MM.1S (cell line): Measurements from ENCODE around the gene RHOB.

ENCODE experiments used
- DNase-seq: peaks from one replicate; pipeline ENCODE4 v3.0.0-alpha.2; 2015
- H2AFZ ChIP-seq: fragments of 300-600 bp; sonication (generic); 2 replicates; pipeline ENCODE4 v1.6.0; 2016; ENCODE audit warnings: antibody characterized with exemption, low read length
- H3F3A ChIP-seq: fragments of 300-600 bp; sonication (generic); 2 replicates; pipeline ENCODE4 v1.6.1; 2016; ENCODE audit warnings: mild to moderate bottlenecking, antibody characterized with exemption, low read length, moderate library complexity, mixed read lengths; ENCODE audit not compliant: insufficient read depth
- H3K27ac ChIP-seq: fragments of 300-600 bp; sonication (generic); 2 replicates; pipeline ENCODE4 v1.5.1; 2016; ENCODE audit warnings: mild to moderate bottlenecking, low read length
- H3K27me3 ChIP-seq: fragments of 300-600 bp; sonication (generic); replicated peaks from 2 replicates; pipeline ENCODE4 v1.6.0; 2016; ENCODE audit warnings: low read length; ENCODE audit not compliant: insufficient read depth
- H3K36me3 ChIP-seq: fragments of 300-600 bp; sonication (generic); replicated peaks from 2 replicates; pipeline ENCODE4 v1.6.1; 2016; ENCODE audit warnings: mild to moderate bottlenecking, low read length, mixed read lengths; ENCODE audit not compliant: insufficient read depth
- H3K4me1 ChIP-seq: fragments of 300-600 bp; sonication (generic); 2 replicates; pipeline ENCODE4 v1.6.1; 2016; ENCODE audit warnings: low read length, mixed read lengths
- H3K4me2 ChIP-seq: fragments of 300-600 bp; sonication (generic); 2 replicates; pipeline ENCODE4 v1.6.0; 2016; ENCODE audit warnings: low read depth, low read length
- H3K4me3 ChIP-seq: fragments of 300-600 bp; sonication (generic); 2 replicates; pipeline ENCODE4 v1.5.1; 2016; ENCODE audit warnings: low read length, mixed read lengths
- H3K79me2 ChIP-seq: fragments of 300-600 bp; sonication (generic); 2 replicates; pipeline ENCODE4 v1.6.1; 2016; ENCODE audit warnings: mixed run types, low read length, mixed read lengths
- H3K9ac ChIP-seq: fragments of 300-600 bp; sonication (generic); 2 replicates; pipeline ENCODE4 v1.6.1; 2016; ENCODE audit warnings: low read length, mixed read lengths
- H3K9me2 ChIP-seq: fragments of 300-600 bp; sonication (generic); replicated peaks from 2 replicates; pipeline ENCODE4 v1.6.1; 2016; ENCODE audit warnings: mild to moderate bottlenecking, low read length, mixed read lengths; ENCODE audit not compliant: insufficient read depth
- H3K9me3 ChIP-seq: fragments of 300-600 bp; sonication (generic); replicated peaks from 2 replicates; pipeline ENCODE4 v1.6.1; 2016; ENCODE audit warnings: mild to moderate bottlenecking, low read length, mixed read lengths; ENCODE audit not compliant: insufficient read depth
- H4K20me1 ChIP-seq: fragments of 300-600 bp; sonication (generic); 2 replicates; pipeline ENCODE4 v1.6.1; 2016; ENCODE audit warnings: mild to moderate bottlenecking, low read length, moderate library complexity, mixed read lengths; ENCODE audit not compliant: insufficient read depth
- EZH2 ChIP-seq: fragments of 300-600 bp; sonication (generic); optimal IDR thresholded peaks from 2 replicates; pipeline ENCODE3; 2017; ENCODE audit warnings: low read depth, mild to moderate bottlenecking, antibody characterized with exemption, low read length, mixed read lengths
- EZH2phosphoT487 ChIP-seq: fragments of 300-600 bp; sonication (generic); IDR thresholded peaks from 2 replicates; pipeline ENCODE4 v1.6.1; 2018; ENCODE audit warnings: antibody characterized with exemption, low read length
- TF ChIP-seq, protein P1 (sequence below): fragments of 300-600 bp; sonication (generic); IDR thresholded peaks from 2 replicates; pipeline ENCODE4 v1.5.1; 2016; ENCODE audit warnings: antibody characterized with exemption, low read length, mixed read lengths

Gene RHOB

DNA sequence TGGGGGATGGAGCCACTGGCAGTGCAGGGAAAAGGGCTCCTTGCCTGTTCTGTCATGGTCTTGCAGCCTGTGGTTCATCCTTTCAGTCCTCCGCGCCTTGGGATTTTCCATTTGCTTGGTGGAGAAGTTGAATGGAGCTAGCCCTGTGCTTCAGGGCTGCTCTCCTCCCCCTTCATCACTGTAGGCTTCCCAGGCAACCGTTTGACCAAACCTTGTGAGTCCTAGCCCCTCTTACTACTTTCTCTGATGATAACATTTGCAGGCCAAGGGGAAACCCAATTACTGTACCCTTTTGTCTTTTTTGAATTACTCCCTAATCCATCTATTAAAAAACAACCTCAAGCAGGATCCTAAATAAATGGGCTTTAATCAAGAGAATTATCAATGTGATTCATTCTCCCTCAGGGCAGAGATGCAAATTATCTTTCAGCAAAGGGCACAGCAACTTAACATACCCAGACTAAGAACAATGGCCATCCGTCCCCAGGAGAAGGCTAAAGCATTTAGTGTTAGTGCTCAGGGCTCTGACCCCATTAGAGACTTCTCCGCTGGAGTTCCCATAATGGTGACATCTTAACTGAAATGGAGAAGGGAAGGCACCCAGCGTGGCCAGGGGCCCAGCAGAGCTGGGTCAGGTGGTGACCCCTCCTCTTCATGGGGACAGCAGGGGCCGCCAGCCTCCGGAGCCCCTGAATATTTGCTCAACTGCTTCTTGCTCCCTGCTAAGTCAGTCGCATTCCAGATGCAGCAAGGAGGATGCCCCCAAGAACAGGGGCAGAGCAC lies 40.7 kb downstream of the RHOB start:
- Histone ChIP-seq H3K9ac (no peak overlapping the region), H3K36me3 (no peaks in the 10 kb centered on the region), H3K4me3 (no peak overlapping the region), H4K20me1 (no peaks in the 10 kb centered on the region), H3K4me2 (no peak overlapping the region), H3K27me3 (no peaks in the 10 kb centered on the region), H3K9me2 (no peaks in the 10 kb centered on the region), H3K4me1 (peaks cover 15% of the 10 kb centered on the region; the same call in 1 of the 2 replicates), H2AFZ (no peak overlapping the region), H3K9me3 (no peaks in the 10 kb centered on the region), H3F3A (no peaks in the 10 kb centered on the region), H3K79me2 (no peaks in the 10 kb centered on the region), H3K27ac (no peak overlapping the region)
- DNase-seq: no peak
- TF ChIP-seq EZH2phosphoT487 (no peak), EZH2 (no peak)
- TF ChIP-seq, protein P1, sequence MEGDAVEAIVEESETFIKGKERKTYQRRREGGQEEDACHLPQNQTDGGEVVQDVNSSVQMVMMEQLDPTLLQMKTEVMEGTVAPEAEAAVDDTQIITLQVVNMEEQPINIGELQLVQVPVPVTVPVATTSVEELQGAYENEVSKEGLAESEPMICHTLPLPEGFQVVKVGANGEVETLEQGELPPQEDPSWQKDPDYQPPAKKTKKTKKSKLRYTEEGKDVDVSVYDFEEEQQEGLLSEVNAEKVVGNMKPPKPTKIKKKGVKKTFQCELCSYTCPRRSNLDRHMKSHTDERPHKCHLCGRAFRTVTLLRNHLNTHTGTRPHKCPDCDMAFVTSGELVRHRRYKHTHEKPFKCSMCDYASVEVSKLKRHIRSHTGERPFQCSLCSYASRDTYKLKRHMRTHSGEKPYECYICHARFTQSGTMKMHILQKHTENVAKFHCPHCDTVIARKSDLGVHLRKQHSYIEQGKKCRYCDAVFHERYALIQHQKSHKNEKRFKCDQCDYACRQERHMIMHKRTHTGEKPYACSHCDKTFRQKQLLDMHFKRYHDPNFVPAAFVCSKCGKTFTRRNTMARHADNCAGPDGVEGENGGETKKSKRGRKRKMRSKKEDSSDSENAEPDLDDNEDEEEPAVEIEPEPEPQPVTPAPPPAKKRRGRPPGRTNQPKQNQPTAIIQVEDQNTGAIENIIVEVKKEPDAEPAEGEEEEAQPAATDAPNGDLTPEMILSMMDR: no peak

DNA sequence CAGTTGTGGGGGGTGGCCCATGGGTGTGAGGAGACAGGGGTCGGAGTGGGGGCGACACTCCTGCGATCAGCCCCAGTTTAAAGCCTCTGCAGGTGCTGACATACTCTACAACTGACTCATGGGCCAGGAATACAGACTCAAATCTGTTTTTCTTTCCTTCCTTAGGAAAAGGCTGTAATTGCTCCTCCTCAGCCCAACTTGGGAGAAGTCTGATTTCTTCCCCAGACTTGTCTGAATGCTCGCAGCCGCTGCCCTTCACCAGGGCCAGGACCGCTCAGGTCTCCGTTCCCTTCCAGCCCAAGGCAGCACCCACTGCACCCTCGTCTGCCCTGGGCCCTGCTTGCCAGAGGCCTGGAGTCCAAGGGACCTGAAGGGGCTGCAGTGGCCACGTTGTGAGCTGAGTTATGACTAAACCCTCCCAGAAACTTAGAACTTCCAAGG lies 41.3 kb downstream of the RHOB start:
- no peaks in the 10 kb centered on the region for H3K79me2 ChIP-seq
- TF ChIP-seq EZH2: no peak
- TF ChIP-seq, protein P1: no peak
- H2AFZ ChIP-seq: no peak overlapping the region
- no peak overlapping the region for H3K27ac ChIP-seq
- no peaks in the 10 kb centered on the region for H3K9me3 ChIP-seq
- no peaks in the 10 kb centered on the region for H3F3A ChIP-seq
- no peak overlapping the region for H3K9ac ChIP-seq
- H3K4me3 ChIP-seq: no peak overlapping the region
- DNase-seq: no peak
- H3K9me2 ChIP-seq: no peaks in the 10 kb centered on the region
- H3K36me3 ChIP-seq: no peaks in the 10 kb centered on the region
- H3K4me2 ChIP-seq: no peak overlapping the region
- no peaks in the 10 kb centered on the region for H3K27me3 ChIP-seq
- no peaks in the 10 kb centered on the region for H4K20me1 ChIP-seq
- H3K4me1 ChIP-seq: peaks cover 13% of the 10 kb centered on the region; the same call in 1 of the 2 replicates

DNA sequence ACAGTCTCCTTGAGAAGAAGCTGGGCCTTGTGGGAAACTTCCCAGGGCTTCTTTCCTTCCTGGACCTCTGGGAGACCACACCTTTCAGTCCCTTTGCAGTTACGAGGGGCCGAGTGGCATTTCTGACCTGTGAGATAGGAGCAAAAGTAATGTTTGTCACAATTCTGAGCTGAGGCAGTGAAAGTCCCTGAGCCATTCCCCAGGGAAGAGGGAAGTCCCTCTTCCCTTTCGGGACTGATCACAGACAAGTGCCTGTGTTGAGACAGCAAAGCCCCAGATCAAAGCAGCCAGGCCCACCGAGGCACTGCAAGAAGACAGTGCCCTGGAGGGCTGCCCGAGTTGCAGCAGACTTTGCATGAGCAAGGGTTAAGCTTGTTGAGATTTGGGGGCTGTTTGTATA lies 41.9 kb downstream of the RHOB start:
- H3K36me3 ChIP-seq: no peaks in the 10 kb centered on the region
- peaks cover 8% of the 10 kb centered on the region; the same call in 1 of the 2 replicates for H3K4me1 ChIP-seq
- H3K9me3 ChIP-seq: no peaks in the 10 kb centered on the region
- TF ChIP-seq, protein P1: no peak
- TF ChIP-seq EZH2phosphoT487 (no peak), EZH2 (no peak)
- no peaks in the 10 kb centered on the region for H3F3A ChIP-seq
- no peaks in the 10 kb centered on the region for H3K9me2 ChIP-seq
- no peaks in the 10 kb centered on the region for H3K79me2 ChIP-seq
- no peak overlapping the region for H2AFZ ChIP-seq
- no peak for DNase-seq
- no peak overlapping the region for H3K27ac ChIP-seq
- no peaks in the 10 kb centered on the region for H4K20me1 ChIP-seq
- no peak overlapping the region for H3K9ac ChIP-seq
- H3K4me2 ChIP-seq: no peak overlapping the region
- no peaks in the 10 kb centered on the region for H3K27me3 ChIP-seq
- no peak overlapping the region for H3K4me3 ChIP-seq
